Endometrium (tissue), 2 donors: ENCODE data around the gene CUEDC1.

ENCODE experiments used
- FAIRE-seq: peaks from 2 replicates; lab custom pipeline; 2012; peaks lifted over from hg19 to GRCh38; lab: Jason Lieb, UNC
- donor health status: control.
- donor health status: control.

The CUEDC1 gene

GRCh38 chr17:57874434-57875289, 80.5 kb downstream of the CUEDC1 start:
- FAIRE-seq, result no peak

- FAIRE-seq, result no peak
Observed at GRCh38 chr17:57874058-57874419, 81.2 kb downstream of the CUEDC1 start.

- FAIRE-seq, result no peak
Observed at GRCh38 chr17:57873261-57874057, 81.8 kb downstream of the CUEDC1 start.

GRCh38 chr17:57872536-57872935, 82.7 kb downstream of the CUEDC1 start:
- FAIRE-seq, result no peak

GRCh38 chr17:57871863-57872262, 83.3 kb downstream of the CUEDC1 start:
- FAIRE-seq, result no peak

- no peak for FAIRE-seq
Observed at GRCh38 chr17:57871155-57871554, 84.1 kb downstream of the CUEDC1 start.

- no peak for FAIRE-seq
Observed at GRCh38 chr17:57870283-57870635, 85.0 kb downstream of the CUEDC1 start.

- FAIRE-seq, result no peak
Observed at GRCh38 chr17:57869617-57870282, 85.5 kb downstream of the CUEDC1 start.

- no peak for FAIRE-seq
Observed at GRCh38 chr17:57868910-57869616, 86.1 kb downstream of the CUEDC1 start.

- peak; percentile 8 for FAIRE-seq
Observed at GRCh38 chr17:57868007-57868909, 87.0 kb downstream of the CUEDC1 start.

GRCh38 chr17:57867126-57867525, 88.1 kb downstream of the CUEDC1 start:
- no peak for FAIRE-seq

GRCh38 chr17:57866723-57867122, 88.5 kb downstream of the CUEDC1 start:
- FAIRE-seq, result no peak

- FAIRE-seq, result no peak
Observed at GRCh38 chr17:57866319-57866718, 88.9 kb downstream of the CUEDC1 start.

GRCh38 chr17:57864273-57864672, 90.9 kb downstream of the CUEDC1 start:
- FAIRE-seq, result no peak

GRCh38 chr17:57862694-57863667, 92.2 kb downstream of the CUEDC1 start:
- no peak for FAIRE-seq

GRCh38 chr17:57861790-57862693, 93.2 kb downstream of the CUEDC1 start:
- no peak for FAIRE-seq

GRCh38 chr17:57861000-57861789, 94.0 kb downstream of the CUEDC1 start:
- peak; percentile 50 for FAIRE-seq

GRCh38 chr17:57860414-57860999, 94.7 kb downstream of the CUEDC1 start:
- FAIRE-seq, result no peak
